Stimulated activated CD4-positive, alpha-beta T cell treated with anti-CD3 and anti-CD28 coated beads, Interleukin-2, amount 100 ng/mL, for 4 hours (primary cell): ENCODE measurements around the gene SLC8A1.

ENCODE experiments used
- DNase-seq: peaks from one replicate; pipeline ENCODE4 v3.0.0-alpha.2; 2020; ENCODE audit warnings: low read depth

The SLC8A1 gene

GRCh38 chr2:40458271-40458794, 6.4 kb upstream of the SLC8A1 start:
- DNase-seq = no peak

- no peak for DNase-seq
Measured at GRCh38 chr2:40457837-40458236, 5.9 kb upstream of the SLC8A1 start.

- no peak for DNase-seq
Measured at GRCh38 chr2:40457366-40457765, 5.5 kb upstream of the SLC8A1 start.

- no peak for DNase-seq
Measured at GRCh38 chr2:40456926-40457325, 5.0 kb upstream of the SLC8A1 start.

- no peak for DNase-seq
Measured at GRCh38 chr2:40455661-40456060, 3.8 kb upstream of the SLC8A1 start.

GRCh38 chr2:40454321-40454720, 2.4 kb upstream of the SLC8A1 start:
- DNase-seq = no peak

GRCh38 chr2:40452786-40453185, 896 bp upstream of the SLC8A1 start:
- DNase-seq = no peak

GRCh38 chr2:40450796-40451430, 977 bp downstream of the SLC8A1 start:
- DNase-seq = no peak

GRCh38 chr2:40450066-40450795, 1.7 kb downstream of the SLC8A1 start:
- no peak for DNase-seq

GRCh38 chr2:40448476-40449079, 3.3 kb downstream of the SLC8A1 start:
- no peak for DNase-seq

- DNase-seq = no peak
Measured at GRCh38 chr2:40445467-40445866, 6.4 kb downstream of the SLC8A1 start.

- DNase-seq = no peak
Measured at GRCh38 chr2:40440835-40441234, 11.1 kb downstream of the SLC8A1 start.

GRCh38 chr2:40439473-40439872, 12.4 kb downstream of the SLC8A1 start:
- no peak for DNase-seq

- DNase-seq = no peak
Measured at GRCh38 chr2:40436093-40436475, 15.8 kb downstream of the SLC8A1 start.

GRCh38 chr2:40435426-40436092, 16.3 kb downstream of the SLC8A1 start:
- DNase-seq = no peak

- DNase-seq = no peak
Measured at GRCh38 chr2:40434731-40435271, 17.1 kb downstream of the SLC8A1 start.

- DNase-seq = no peak
Measured at GRCh38 chr2:40433736-40434135, 18.2 kb downstream of the SLC8A1 start.

GRCh38 chr2:40432921-40433483, 18.9 kb downstream of the SLC8A1 start:
- DNase-seq = no peak

- DNase-seq = no peak
Measured at GRCh38 chr2:40431600-40431955, 20.3 kb downstream of the SLC8A1 start.

- DNase-seq = no peak
Measured at GRCh38 chr2:40430776-40431599, 20.9 kb downstream of the SLC8A1 start.

GRCh38 chr2:40428439-40428838, 23.5 kb downstream of the SLC8A1 start:
- no peak for DNase-seq
